ENCODE measurements around the gene STARD10. TPM values are rescaled to one million over a fixed set of nuclear protein-coding genes. Genes with fewer than 3 reads are reported as not detected.
A peak's percentile ranks its signal among the peaks of the same experiment; 100 is the strongest.
"Not testable (repeated sequence)": the region's sequence is repeated elsewhere in the genome, so short reads cannot be mapped to it uniquely, and the experiment has no call there.

STARD10 gene, protein sequence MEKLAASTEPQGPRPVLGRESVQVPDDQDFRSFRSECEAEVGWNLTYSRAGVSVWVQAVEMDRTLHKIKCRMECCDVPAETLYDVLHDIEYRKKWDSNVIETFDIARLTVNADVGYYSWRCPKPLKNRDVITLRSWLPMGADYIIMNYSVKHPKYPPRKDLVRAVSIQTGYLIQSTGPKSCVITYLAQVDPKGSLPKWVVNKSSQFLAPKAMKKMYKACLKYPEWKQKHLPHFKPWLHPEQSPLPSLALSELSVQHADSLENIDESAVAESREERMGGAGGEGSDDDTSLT
- total RNA-seq (2014; rRNA removed; shearing (Covaris generic)) = 31.2 and 41.0 TPM in 2 replicates
- 17.2 and 30.0 TPM in 2 replicates for polyA plus RNA-seq (2015; cell fraction: cytosol; rRNA removed)
- polyA plus RNA-seq (2015; cell fraction: nucleus; rRNA removed) = 7.2 and 9.5 TPM in 2 replicates

DNA sequence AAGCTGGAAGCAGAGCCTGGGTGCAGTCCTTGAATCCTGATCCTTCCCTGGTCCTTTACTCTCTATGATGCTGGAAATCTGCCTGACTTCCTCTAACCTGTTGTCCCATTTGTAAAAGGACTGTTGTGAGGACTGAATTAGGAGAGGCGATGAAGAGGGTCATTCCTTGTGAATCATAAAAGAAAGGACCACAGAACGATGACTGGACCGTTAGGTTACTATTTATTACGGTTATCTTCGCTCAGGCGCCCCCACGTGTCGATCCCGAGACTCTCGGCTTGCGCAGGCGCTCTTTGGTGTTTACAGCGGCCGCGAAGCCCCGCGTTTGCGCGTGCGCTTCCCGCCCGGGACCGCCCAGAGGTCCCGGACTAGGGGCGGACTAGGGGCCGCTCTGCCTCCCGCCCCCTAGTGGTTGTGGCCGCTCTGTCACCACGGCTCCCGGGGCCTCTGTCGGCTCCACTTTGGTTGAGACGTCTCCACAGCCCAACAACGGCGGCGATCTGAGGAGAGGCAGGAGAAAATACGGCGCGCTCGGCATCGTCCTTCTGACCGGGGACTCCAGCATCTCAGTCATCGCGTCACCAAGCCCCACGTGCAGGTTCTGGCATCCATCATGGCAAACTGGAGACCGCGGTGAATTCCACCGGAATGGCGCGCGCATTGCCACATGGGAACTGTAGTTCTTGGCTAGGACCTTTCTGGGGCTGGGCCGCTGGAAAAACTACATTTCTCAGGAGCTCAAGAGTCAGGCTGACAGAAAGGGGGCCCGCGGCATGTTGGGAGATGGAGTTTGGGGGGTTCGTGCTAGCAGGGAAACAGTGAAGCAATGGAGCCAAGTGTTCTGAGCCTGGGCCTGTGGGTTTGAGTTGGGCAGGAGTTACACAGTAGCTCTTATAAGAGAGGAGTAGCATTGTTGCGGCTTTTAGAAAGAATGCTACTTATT is at the start of gene STARD10:
Gene STARD10, minus strand, starts transcription at position 623 of the 943 bp plus-strand sequence. CDS start 12,866 bp downstream, outside the sequence.
- DNase-seq (ENCODE audit: low read depth) = peak; percentile 95

DNA sequence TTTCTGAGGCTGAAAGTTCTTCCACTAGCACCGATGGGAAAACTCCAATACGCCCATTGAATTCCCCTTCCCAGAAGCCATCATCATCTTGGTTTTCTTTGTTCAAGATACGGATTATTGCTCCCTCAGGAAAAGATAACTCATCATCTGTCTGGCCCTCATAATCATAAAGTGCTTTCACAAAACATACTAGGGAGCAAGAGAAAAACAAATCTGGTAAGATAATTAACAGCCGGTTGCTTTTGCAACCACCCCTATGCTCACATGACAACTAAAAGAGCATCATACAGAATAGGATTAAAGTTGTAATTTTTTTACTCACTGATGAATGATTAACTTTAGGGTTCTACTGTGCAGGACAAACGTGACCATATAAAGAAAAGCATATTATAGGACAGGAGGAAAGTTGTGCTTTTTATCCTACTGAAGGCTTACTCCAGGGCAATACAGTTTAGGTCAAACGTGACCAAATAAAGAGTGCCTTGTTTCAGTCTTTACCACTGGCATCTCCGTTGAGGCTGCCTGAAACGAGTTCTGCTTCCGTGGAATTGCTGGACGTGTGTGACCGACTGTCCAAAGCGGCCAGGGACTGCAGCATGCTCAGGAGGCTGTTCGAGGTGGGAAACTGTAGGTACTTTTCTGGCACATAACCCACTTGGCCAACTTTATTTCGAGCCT is 48.9 kb upstream of the STARD10 start:
- DNase-seq (ENCODE audit: low read depth) = no peak

DNA sequence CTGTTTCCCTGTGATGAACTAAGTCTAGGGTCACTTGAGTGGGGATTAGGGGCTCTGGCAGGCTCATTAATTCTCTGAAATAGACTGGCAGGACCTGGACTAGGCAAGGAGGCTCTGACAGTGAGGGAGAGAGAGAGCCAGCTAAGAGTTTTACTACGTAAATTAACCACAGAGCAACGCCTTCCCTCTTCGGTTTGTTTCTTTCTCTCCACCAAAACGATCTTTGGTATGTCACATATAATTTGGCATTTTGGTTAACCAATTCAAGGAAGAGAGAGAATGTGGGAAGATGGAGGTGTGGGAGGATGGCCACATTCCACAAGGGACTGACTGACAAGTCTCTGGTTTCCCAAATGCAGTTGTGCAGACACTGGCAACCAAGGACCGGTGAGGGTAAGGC is 48.3 kb upstream of the STARD10 start:
- no peak for DNase-seq (ENCODE audit: low read depth)

DNA sequence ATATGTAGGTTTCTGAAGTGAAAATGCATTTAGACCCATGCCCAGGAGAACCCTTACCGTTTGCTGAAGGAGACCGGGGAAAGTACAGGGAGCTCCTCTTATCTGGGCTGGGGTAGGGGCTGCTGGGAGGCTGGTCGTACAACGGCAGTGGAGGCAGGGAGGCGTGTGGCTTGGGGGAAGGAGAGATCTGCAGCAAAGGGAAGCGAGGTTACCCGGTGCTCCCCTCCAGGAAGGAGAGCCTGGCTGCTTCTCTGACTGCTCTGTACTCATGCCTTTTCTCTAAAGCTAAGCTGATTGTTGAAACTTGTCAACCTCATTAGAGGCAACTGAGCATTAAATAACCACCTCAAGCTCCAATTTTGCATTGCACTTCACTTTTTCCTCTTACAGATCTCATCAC is 47.5 kb upstream of the STARD10 start:
- no peak for DNase-seq (ENCODE audit: low read depth)

DNA sequence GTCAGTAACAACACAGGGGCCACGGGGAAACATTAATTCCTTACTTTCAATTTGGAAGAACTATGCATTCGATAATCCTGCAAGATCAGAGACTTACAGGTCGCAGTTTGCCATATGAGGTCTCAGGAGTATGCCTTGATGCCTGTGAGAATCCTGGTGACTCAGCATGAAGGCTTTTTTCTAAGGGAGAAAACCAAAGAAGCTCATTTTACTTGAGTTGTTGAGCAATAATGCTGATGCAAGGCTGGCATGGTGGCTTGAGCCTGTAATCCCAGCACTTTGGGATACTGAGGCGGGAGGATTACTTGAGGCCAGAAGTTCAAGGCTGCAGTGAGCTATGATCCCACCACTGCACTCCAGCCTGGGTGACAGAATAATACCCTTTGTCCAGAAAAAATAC is 46.9 kb upstream of the STARD10 start:
- peak; percentile 86 for DNase-seq (ENCODE audit: low read depth)

DNA sequence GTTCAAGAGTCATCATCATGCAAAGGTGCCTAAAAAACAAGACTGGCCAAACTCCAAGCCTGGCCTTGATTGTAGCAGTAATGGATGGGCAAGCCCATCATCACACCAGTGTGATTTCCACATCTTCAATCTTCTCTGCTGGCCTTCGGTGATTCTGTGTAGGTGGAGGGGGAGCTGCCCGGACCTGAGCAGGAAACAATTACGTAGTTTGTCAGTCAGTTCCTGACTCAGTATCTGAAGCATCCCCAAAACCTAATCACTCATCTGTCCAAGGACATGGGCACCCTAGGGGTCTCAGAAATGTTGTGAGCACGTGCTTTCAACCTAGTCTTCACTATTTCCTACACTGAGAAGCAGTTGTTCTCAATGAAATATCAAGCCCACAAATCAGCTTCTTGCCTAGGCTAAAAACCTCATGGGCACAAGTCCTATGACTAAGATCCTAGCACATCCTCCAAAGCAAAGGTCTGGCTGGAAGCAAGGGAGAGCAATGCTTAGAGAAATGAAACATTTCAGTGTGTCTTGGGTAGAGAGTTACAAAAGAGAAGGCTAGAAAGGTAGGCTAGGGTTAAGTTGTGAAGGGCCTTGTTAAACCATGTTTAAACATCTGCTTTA is 45.0 kb upstream of the STARD10 start:
- peak; percentile 59 for DNase-seq (ENCODE audit: low read depth)

DNA sequence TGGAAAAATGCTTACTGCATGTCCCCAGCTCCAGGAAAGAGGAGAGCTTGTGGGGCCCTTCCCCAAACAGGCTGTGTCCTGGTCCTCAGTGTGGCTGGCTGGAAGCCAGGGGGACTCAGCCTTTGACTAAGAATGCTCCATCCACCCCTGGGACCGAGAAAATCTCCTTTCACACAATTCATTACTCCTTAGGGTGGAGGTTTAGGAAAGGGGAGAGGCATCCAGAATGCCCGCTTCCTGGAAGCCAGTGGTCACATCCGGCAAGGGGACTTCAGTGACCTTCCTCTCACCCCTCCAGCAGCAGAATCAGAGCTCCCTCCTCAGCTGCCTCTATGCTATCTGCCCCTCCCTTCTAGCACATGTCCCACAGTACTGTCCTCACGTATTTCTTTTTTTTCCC is 42.3 kb upstream of the STARD10 start:
- peak; percentile 20 for DNase-seq (ENCODE audit: low read depth)

DNA sequence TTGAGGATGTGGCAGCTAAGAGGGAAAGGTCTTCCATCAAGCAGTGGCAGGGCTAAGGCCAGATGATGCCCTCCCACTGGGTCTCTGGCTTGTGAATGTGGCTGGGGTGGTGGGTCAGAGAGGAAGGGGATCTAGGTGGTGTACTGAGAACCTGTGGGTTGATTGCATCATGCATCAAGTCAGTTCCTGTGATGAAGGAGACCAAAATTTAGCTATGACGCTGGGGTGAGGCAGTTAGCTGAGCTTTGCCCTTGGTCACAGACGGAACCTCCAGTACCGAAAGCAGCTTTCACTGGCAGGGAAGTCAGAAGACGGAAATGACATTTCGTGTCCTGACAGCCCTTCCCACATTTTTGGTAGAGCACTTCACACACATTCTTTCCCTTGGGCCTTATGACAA is 41.1 kb upstream of the STARD10 start:
- no peak for DNase-seq (ENCODE audit: low read depth)

DNA sequence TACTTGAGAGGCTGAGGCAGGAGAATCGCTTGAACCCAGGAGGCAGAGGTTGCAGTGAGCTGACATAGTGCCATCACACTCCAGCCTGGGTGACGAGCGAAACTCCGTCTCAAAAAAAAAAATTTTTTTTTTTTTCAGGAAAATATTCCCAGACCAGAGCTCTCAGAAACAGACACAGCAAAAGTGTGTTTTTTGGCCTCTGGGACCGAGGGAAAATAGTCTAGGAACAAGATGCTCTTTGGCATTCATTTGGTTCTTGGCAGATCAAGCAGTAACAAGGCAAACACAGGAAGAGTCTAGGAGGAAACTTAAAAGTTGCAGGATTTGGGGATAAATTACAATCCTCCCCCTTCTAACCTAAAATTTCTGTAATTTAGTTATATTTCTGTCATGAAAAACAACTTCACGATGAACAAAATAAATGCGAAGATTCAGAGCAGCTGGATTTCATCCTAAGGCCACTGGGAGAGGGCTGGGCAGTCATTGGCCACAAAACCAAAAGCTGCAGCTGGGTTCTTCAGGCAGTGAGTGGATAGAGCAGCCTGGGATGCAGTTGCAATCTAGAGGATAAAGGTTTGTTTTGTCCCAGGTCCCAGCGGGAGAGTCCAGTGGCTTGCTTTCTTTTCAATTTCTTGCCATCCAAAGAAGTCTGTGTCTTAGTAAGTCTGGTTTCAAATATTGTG is 40.1 kb upstream of the STARD10 start:
- DNase-seq (ENCODE audit: low read depth) = no peak

DNA sequence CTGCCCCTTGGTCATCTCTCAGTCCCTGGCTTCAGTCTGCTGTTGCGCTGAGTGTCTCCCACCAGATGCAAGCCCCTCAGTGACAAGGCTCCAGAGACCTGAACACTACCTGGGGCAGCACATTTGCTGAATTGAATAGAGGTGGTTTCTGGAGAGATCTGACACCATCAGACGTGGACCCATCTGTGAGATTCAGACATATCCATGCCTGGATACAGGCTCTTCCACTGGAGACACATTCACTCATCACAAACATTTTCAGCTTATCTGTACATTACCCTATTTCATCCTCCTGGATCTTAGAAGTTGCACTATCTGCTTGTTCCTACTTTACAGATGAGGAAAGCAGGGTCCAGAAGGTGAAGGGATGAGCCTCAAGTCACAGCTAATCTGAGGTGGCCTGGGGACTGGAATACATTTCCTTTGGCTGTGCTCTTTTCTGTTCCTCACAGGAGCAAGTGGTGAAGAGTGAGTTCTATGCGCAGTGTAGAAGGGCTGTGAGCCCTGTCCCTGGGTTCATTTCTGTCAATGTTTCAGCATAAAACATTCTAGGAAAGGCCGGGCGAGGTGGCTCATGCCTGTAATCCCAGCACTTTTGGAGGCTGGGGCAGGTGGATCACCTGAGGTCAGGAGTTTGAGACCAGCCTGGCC is 39.4 kb upstream of the STARD10 start:
- no peak for DNase-seq (ENCODE audit: low read depth)

DNA sequence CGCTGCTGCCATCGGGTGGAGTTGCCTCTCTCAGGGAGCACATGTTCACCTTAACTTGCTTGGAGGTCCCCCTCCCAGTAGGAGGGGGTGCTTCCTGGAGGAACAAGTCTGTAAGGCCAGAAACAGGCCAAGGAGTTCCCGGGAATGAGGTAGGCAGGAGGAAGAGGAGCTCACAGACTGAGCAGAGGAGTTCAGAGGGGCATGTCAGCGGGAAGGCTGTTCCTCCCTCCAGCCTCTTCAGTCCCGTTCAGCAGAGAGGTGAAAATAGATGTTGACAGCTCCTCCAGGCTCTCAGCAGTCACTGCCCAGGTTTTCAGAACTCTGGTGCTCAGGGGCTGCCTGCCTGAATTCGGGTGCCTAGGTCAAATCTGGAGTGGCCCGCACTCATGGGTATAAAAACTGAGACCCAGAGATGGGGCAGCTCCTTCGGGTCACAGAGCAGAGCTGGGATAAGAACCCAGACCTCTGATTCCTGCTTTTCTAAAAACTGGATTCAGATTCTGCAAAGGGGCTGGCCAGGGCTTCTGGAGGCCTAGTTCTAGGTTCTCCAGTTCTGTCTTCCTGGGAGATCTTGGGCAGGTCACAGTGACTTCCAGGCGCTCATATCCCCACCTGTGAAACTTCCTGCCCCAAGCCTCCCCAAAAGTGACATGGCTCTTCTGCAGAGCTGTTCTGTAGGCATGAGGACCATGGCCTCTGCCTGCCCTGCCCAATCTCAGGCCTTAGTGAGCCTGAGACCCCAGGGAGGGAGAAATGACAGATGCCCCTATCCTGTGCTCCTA is 38.6 kb upstream of the STARD10 start:
- no peak for DNase-seq (ENCODE audit: low read depth)

DNA sequence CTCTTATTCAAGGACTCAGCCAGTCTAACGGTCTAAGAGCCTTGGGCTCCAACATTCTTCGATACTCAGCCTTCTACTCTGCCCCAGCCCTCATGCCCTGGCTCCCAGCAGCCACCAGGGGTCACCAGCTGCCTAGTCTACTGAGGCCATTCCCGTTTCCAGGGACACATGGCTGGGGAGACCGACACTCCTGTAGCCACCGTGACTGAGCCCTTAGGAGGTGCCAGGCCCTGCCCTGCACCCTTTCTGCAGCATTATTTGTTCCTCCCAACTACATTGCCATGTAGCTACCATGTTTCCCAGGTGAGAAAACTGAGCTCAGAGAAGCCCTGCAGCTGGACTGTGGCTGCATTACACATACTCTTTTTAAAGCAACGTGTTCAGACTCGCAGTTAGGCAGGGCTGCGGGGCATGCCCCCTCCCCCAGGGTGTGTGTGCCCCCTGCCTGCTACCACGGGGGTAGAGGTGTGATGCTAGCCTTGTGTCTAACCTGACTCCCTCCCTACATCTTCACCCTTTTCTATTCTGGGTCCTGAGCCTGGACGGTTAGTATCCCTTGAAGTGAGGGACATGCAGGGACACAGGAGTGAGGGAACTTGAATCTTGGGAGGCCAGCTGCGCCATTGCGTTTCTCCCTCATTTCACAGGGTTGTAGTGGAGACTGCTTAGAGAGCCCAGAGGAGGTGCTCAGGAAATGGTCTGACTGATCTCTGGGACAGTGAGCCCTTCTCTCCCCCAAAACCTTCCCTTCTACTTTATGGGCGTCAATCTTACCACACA is 37.9 kb upstream of the STARD10 start:
- peak; percentile 75 for DNase-seq (ENCODE audit: low read depth)

DNA sequence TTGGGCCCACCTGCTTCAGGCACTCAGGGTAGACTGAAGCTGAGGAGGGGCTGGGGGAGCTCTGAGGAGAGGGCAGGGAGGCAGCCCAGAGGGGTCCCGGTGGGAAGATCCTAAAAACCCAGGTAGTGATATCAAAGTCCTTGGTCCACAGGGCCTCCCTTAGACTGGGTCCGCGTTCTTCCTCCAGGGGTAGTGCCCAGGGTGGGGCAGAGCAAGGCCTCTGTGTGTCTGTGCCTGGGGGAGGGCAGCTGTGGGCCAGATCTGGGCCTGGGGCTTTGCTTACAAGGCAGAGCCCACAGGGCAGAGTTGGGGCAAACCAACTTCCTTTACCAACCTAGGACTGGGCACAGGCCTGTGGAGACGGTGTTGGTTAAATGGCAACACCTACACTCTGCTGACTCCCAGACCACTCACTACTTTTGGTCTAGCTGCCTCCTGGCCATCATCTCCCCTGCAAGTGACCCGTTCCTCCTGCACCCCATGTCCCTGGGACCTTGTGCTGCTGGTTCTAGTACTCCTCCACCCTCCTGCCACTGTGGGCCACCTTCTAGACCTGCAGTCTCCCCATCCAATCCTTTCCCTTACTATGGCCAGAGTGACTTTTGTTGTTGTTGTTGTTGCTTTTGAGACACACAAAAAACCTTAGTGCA is 36.2 kb upstream of the STARD10 start:
- DNase-seq (ENCODE audit: low read depth) = no peak

DNA sequence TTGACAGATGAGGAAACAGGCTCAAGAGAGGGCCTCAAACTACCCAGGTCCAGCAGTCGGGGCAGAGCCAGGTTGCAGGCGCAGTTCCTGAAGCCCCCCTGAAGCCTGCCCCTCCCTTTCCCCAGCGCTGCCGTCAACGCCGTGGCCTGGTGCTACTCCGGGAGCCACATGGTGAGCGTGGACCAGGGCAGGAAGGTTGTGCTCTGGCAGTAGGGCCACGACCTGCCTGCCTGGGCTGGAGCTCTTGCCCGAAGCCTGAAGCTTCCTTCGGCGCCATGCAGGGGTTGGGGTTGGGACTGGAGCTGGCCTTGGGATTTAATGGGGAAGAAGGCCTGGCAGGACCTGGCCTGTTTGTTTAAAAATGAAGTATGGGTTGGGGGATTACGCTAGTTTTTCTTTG is 35.3 kb upstream of the STARD10 start:
- no peak for DNase-seq (ENCODE audit: low read depth)

DNA sequence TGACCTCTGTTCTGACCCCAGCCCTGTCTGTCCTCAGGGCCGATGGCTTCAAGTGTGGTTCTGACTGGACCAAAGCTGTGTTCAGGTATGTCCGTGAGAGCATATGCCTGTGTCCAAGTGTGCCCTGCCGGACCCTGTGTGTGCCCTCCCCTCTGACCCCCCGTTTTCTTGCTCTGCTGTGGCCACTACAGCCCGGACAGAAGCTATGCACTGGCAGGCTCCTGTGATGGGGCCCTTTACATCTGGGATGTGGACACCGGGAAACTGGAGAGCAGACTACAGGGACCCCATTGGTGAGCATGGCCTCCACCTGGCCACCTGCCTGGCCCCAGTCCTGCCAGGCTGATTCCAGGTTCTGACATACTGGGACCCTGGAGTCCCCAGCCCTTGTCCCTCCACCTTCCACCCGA is 34.9 kb upstream of the STARD10 start:
- no peak for DNase-seq (ENCODE audit: low read depth)

DNA sequence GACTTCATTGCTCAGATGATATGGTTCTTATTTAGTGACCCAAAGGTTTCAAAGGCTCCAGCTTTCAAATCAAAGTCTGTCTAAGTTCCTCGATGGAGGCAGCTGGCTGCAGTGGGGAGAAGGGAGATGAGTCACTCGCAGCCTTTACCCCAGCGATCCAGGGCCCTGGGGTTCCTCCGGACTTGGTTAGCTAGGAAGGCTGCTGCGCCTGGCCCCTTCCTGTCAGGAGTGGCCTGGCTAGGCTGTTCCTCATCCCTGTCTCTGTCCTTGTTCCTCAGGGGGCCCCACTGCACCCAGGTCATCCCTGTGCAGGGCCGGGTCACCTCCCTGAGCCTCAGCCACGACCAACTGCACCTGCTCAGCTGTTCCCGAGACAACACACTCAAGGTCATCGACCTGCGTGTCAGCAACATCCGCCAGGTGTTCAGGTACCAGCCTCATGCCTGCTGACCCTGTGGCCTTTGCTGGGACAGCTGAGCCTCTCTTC is 34.3 kb upstream of the STARD10 start:
- DNase-seq (ENCODE audit: low read depth) = no peak

DNA sequence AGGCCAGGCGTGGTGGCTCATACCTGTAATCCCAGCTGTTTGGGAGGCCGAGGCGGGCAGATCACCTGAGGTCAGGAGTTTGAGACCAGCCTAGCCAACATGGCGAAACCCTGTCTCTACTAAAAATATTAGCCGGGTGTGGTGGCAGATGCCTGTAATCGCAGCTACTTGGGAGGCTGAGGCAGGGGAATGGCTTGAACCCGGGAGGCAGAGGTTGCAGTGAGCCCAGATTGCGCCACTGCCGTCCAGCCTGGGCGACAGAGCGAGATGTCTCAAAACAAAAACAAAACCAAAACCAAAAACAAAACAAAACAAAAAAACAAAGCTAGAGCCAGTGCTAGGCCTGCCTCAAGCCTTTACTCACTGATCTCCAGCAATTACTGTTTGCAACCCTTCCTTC is 33.8 kb upstream of the STARD10 start:
- DNase-seq (ENCODE audit: low read depth) = not testable (repeated sequence)
